ENCODE data around the gene TUBG2. TPM values are rescaled to one million over a fixed set of nuclear protein-coding genes. Genes with fewer than 3 reads are reported as not detected.

TUBG2 gene
- total and polyA plus RNA-seq, 2 of the 8 experiments (the other 6 are each of a cell fraction or from before 2014, with no cell fraction given) = 14.8 to 16.6 TPM

DNA sequence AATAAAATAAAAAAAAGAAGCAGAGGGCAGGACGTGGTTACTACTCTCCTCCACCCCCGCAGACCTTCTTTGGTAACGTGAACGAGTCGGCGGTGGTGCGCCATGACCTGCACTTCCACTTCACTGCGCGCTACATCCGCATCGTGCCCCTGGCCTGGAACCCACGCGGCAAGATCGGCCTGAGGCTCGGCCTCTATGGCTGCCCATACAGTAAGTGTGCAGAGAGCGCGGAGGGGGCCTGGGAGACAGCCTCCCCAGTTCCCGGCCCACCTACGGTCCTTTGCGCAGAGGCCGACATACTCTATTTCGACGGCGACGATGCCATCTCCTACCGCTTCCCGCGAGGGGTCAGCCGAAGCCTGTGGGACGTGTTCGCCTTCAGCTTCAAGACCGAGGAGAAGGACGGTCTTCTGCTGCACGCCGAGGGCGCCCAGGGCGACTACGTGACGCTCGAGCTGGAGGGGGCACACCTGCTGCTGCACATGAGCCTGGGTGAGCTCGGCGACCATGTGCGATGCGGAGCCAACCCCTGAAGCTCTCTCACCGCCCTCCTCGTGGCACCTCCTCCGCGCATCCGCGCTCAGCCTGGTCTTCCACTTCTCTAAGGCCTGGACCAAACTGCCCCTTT, 26.0 kb downstream of the TUBG2 start:
- H2AFZ ChIP-seq (ENCODE audit: low read length) = no peak overlapping the region
- FAIRE-seq = no peak
- H3K4me3 ChIP-seq (ENCODE audit: extremely low read depth in 1 of 4, insufficient read depth in 2 of 4, low read depth in 3 of 4, low read length in 4 of 4) = no peak overlapping the region
- no peak overlapping the region for H3K56ac ChIP-seq (replicated peaks; ENCODE audit: insufficient read length, low read depth, low read length)
- H3K79me2 ChIP-seq (ENCODE audit: control insufficient read depth in 1 of 2, insufficient read depth in 2 of 2, low read length in 2 of 2) = no peaks in the 10 kb centered on the region
- H2BK12ac ChIP-seq (ENCODE audit: low read depth, low read length) = no peak overlapping the region
- no peak overlapping the region for H3K14ac ChIP-seq (ENCODE audit: insufficient read length)
- peaks cover 0 to 26% (median 21%) of the 10 kb centered on the region in 4 experiments; a peak in 5 of 7 replicates for H3K27me3 ChIP-seq (replicated peaks in 1 of 4; ENCODE audit: control insufficient read depth in 3 of 4, extremely low read depth in 1 of 4, insufficient read depth in 3 of 4, low read length in 3 of 4)
- no peak overlapping the region; the same call in none of the 2 replicates for H4K8ac ChIP-seq (ENCODE audit: extremely low read depth, insufficient read depth, low read length)
- no peak overlapping the region for H3K18ac ChIP-seq (ENCODE audit: extremely low read depth, low read length)
- peaks cover 0 to 4% (median 0%) of the 10 kb centered on the region in 4 experiments; a peak in 2 of 8 replicates for H3K36me3 ChIP-seq (ENCODE audit: control insufficient read depth in 2 of 4, insufficient read depth in 4 of 4, low read length in 3 of 4)
- no peak overlapping the region for H2BK5ac ChIP-seq (ENCODE audit: low read depth, low read length)
- H4K91ac ChIP-seq (replicated peaks; ENCODE audit: insufficient read length, low read length) = no peak overlapping the region
- H4K20me1 ChIP-seq (replicated peaks in 1 of 2; ENCODE audit: control insufficient read depth in 1 of 2, insufficient read depth in 2 of 2, low read length in 2 of 2) = peaks cover 0 to 5% of the 10 kb centered on the region in 2 experiments
- no peak overlapping the region for H3K27ac ChIP-seq (ENCODE audit: low read depth, low read length)
- no peaks in the 10 kb centered on the region for H3K79me1 ChIP-seq (ENCODE audit: low read depth, low read length)
- H3K9ac ChIP-seq (replicated peaks in 1 of 4; ENCODE audit: extremely low read depth in 1 of 4, low read depth in 3 of 4, low read length in 3 of 4) = no peak overlapping the region
- H2BK15ac ChIP-seq (ENCODE audit: low read length) = no peak overlapping the region
- no peak for DNase-seq (ENCODE audit: low read depth in 1 of 2, low spot score in 2 of 2)
- no peak overlapping the region for H3K4me2 ChIP-seq (ENCODE audit: insufficient read depth in 1 of 2, low read depth in 2 of 2, low read length in 2 of 2)
- no peak overlapping the region for H3K23ac ChIP-seq (ENCODE audit: insufficient read length)
- H4K5ac ChIP-seq (ENCODE audit: insufficient read length, low read depth, low read length) = no peak overlapping the region
- POLR2A ChIA-PET (ENCODE audit: partially characterized antibody) = interaction anchor here (0.8 to 1.3 kb wide), 2 partner anchors 9 to 149 kb away, joined by 3 to 4 read pairs; partner anchors contain the start of gene NAGLU
- 93% methylated on average over 49 of the region's 50 CpGs; no CpG with 5 or more reads in 1 of the 2 experiments for WGBS, 2 experiments (ENCODE audit: extremely low coverage in 1 of 2, insufficient coverage in 1 of 2, insufficient read length in 1 of 2, insufficient replicate concordance in 2 of 2, low coverage in 1 of 2, low lambda C conversion rate in 2 of 2, missing lambda C conversion rate in 1 of 2)
- H2BK120ac ChIP-seq (replicated peaks; ENCODE audit: low read depth, low read length) = no peak overlapping the region
- peaks cover 0 to 17% (median 16%) of the 10 kb centered on the region in 4 experiments; a peak in 6 of 7 replicates for H3K4me1 ChIP-seq (replicated peaks in 1 of 4; ENCODE audit: control insufficient read depth in 3 of 4, insufficient read depth in 4 of 4, low read length in 3 of 4)
- no peak overlapping the region for H2AK5ac ChIP-seq (ENCODE audit: low read depth, low read length)
- CTCF ChIA-PET (ENCODE audit: partially characterized antibody) = interaction anchor here (0.7 to 3.4 kb wide), 4 partner anchors 11 to 107 kb away, joined by 3 to 15 read pairs (median 4); partner anchors contain the start of gene PSMC3IP
- H3K9me3 ChIP-seq (ENCODE audit: insufficient read depth in 2 of 2, low read depth in 1 of 2, low read length in 1 of 2) = no peaks in the 10 kb centered on the region
- H2BK20ac ChIP-seq (ENCODE audit: low read length) = no peak overlapping the region
- H3K4ac ChIP-seq (replicated peaks; ENCODE audit: insufficient read length, low read depth, low read length) = no peak overlapping the region
- H3K23me2 ChIP-seq (ENCODE audit: low read depth, low read length) = peaks cover 16% of the 10 kb centered on the region; the same call in 1 of the 2 replicates
- TF ChIP-seq BACH1 (IDR thresholded peaks at IDR 0.05; ENCODE audit: low read length) (no peak), POLR2A (IDR thresholded peaks at IDR 0.05; ENCODE audit: control extremely low read depth in 1 of 2, low read depth in 2 of 2, low read length in 2 of 2) (no peak), RBBP5 (IDR thresholded peaks at IDR 0.05; ENCODE audit: borderline replicate concordance, low read depth, low read length) (no peak), KDM4A (IDR thresholded peaks at IDR 0.05; ENCODE audit: low read depth, low read length, severe bottlenecking) (no peak), POU5F1 (IDR thresholded peaks at IDR 0.05; ENCODE audit: low read depth, low read length) (no peak), RAD21 (IDR thresholded peaks at IDR 0.05 in 1 of 2, conservative IDR thresholded peaks at IDR 0.05 in 1 of 2; ENCODE audit: low read depth in 2 of 2, low read length in 2 of 2) (no peak), HDAC6 (IDR thresholded peaks at IDR 0.05; ENCODE audit: low read depth, low read length) (no peak), SP4 (IDR thresholded peaks at IDR 0.05; ENCODE audit: low read length) (no peak)
